Erythroblast (primary cell): Measurements from ENCODE around the gene PDE4D.

Experiments used
- GATA1 ChIP-seq: IDR thresholded peaks from 2 replicates; pipeline ENCODE4 v1.6.1; 2011; ENCODE audit warnings: low read depth, mild to moderate bottlenecking, control low read depth, low read length, moderate library complexity
- POLR2A ChIP-seq: IDR thresholded peaks from 2 replicates; pipeline ENCODE4 v1.6.1; 2011; ENCODE audit warnings: mild to moderate bottlenecking, low read length

- no peak for TF ChIP-seq POLR2A
- no peak for TF ChIP-seq GATA1
Measured at GRCh38 chr5:59847586-59847985, 45.9 kb downstream of the PDE4D start.
